VCaP (cell line): ENCODE results near the gene DNER.

ENCODE experiments used
- H3K27ac ChIP-seq: fragments of 450-650 bp; 2 replicates; pipeline ENCODE4 v1.5.1; 2017
- CTCF ChIP-seq: fragments of 450-650 bp; conservative IDR thresholded peaks from 2 replicates; pipeline ENCODE4 v1.5.1; 2017; ENCODE audit warnings: mild to moderate bottlenecking, moderate library complexity

Gene DNER

GRCh38 chr2:229477269-229477755, 237.0 kb downstream of the DNER start:
- TF ChIP-seq CTCF, result no peak
- H3K27ac ChIP-seq, result no peak overlapping the region

- TF ChIP-seq CTCF, result no peak
- H3K27ac ChIP-seq, result no peak overlapping the region
Observed at GRCh38 chr2:229475778-229476177, 238.6 kb downstream of the DNER start.

GRCh38 chr2:229474125-229474524, 240.2 kb downstream of the DNER start:
- no peak for TF ChIP-seq CTCF
- no peak overlapping the region for H3K27ac ChIP-seq

GRCh38 chr2:229470781-229471180, 243.6 kb downstream of the DNER start:
- H3K27ac ChIP-seq, result no peak overlapping the region
- TF ChIP-seq CTCF, result no peak

GRCh38 chr2:229467783-229468182, 246.6 kb downstream of the DNER start:
- no peak for TF ChIP-seq CTCF
- H3K27ac ChIP-seq, result no peak overlapping the region

- no peak overlapping the region for H3K27ac ChIP-seq
- TF ChIP-seq CTCF, result no peak
Observed at GRCh38 chr2:229463841-229464346, 250.5 kb downstream of the DNER start.

GRCh38 chr2:229462112-229462511, 252.2 kb downstream of the DNER start:
- no peak for TF ChIP-seq CTCF
- H3K27ac ChIP-seq, result no peak overlapping the region
